Activated CD4-positive, alpha-beta T cell treated with anti-CD3 and anti-CD28 coated beads for 36 hours (primary cell): ENCODE data around the gene LTO1. TPM values are rescaled to one million over a fixed set of nuclear protein-coding genes. Genes with fewer than 3 reads are reported as not detected.
"Not testable (repeated sequence)": the region's sequence is repeated elsewhere in the genome, so short reads cannot be mapped to it uniquely, and the experiment has no call there.

Source experiments
- ATAC-seq: fragments of 200-7000 bp; cut with Tn5 transposase; one replicate; pipeline ENCODE4 v1.10.0; 2021; ENCODE audit warnings: mild to moderate bottlenecking, moderate library complexity
- CTCF ChIA-PET: fragments of 350-600 bp; sonication (Branson Sonifier 250); formaldehyde crosslinking; loops from one replicate; lab custom pipeline; 2021; ENCODE audit warnings: antibody characterized with exemption; lab: Charles Lee
- POLR2A ChIA-PET: fragments of 350-600 bp; sonication (Branson Sonifier 250); formaldehyde crosslinking; loops from one replicate; lab custom pipeline; 2021; ENCODE audit warnings: antibody characterized with exemption, inconsistent platforms; lab: Charles Lee
- DNase-seq: peaks from one replicate; pipeline ENCODE4 v3.0.0-alpha.2; 2020
- H3K27ac Mint-ChIP-seq: one replicate; pipeline ENCODE4 v1.8.0; 2021; ENCODE audit warnings: mixed read lengths
- H3K27me3 Mint-ChIP-seq: one replicate; pipeline ENCODE4 v1.8.0; 2021; ENCODE audit warnings: mixed read lengths
- H3K36me3 Mint-ChIP-seq: one replicate; pipeline ENCODE4 v1.8.0; 2021; ENCODE audit warnings: low read depth, mixed read lengths
- H3K4me1 Mint-ChIP-seq: one replicate; pipeline ENCODE4 v1.8.0; 2021; ENCODE audit warnings: mixed read lengths
- H3K4me3 Mint-ChIP-seq: one replicate; pipeline ENCODE4 v1.8.0; 2021; ENCODE audit warnings: mild to moderate bottlenecking, moderate library complexity, mixed read lengths
- H3K9me3 Mint-ChIP-seq: one replicate; pipeline ENCODE4 v1.8.0; 2021; ENCODE audit warnings: low read depth, mixed read lengths
- intact Hi-C, 2 experiments: fragments of 100-400 bp; cut with DNase I in 1 of 2; cut with micrococcal nuclease in 1 of 2; formaldehyde crosslinking; loops; one replicate each; pipeline versions ENCODE4 v1.14.2 to v1.15.1; 2022 to 2024; cut with DNase I, micrococcal nuclease
- total RNA-seq, 2 experiments: library from RNA; stranded (reverse); gene quantifications; one replicate each; pipeline ENCODE4 v1.2.3, GENCODE V29; 2021

The LTO1 gene
- total RNA-seq, 2 experiments from 2014 or later, result 16.8 to 17.8 TPM

GRCh38 chr11:69624293-69624692 is 50.9 kb downstream of the LTO1 start:
- H3K9me3 Mint-ChIP-seq, result no peaks in the 10 kb centered on the region
- H3K36me3 Mint-ChIP-seq, result no peaks in the 10 kb centered on the region
- no peak overlapping the region for H3K4me3 Mint-ChIP-seq
- H3K27ac Mint-ChIP-seq, result no peak overlapping the region
- ATAC-seq, result no peak
- no peak for DNase-seq
- intact Hi-C loops, result no loop called here
- CTCF ChIA-PET, result no interaction called here
- H3K4me1 Mint-ChIP-seq, result no peaks in the 10 kb centered on the region
- peaks cover 14% of the 10 kb centered on the region for H3K27me3 Mint-ChIP-seq
- POLR2A ChIA-PET, result no interaction called here

- H3K27ac Mint-ChIP-seq, intact Hi-C loops, ATAC-seq, POLR2A ChIA-PET, H3K4me3 Mint-ChIP-seq, CTCF ChIA-PET, H3K4me1 Mint-ChIP-seq, DNase-seq, H3K9me3 Mint-ChIP-seq, H3K36me3 Mint-ChIP-seq: not testable (repeated sequence)
- peaks cover 19% of the 10 kb centered on the region for H3K27me3 Mint-ChIP-seq
These were observed 53.0 kb downstream of the LTO1 start for GRCh38 chr11:69622097-69622681.

GRCh38 chr11:69620683-69621290 is 54.4 kb downstream of the LTO1 start:
- ChIA-PET POLR2A (no interaction called here), CTCF (no interaction called here)
- H3K27ac Mint-ChIP-seq, result no peak overlapping the region
- intact Hi-C loops, result no loop called here
- no peak overlapping the region for H3K4me3 Mint-ChIP-seq
- DNase-seq, result no peak
- peaks cover 16% of the 10 kb centered on the region for H3K27me3 Mint-ChIP-seq
- no peak for ATAC-seq
- H3K4me1 Mint-ChIP-seq, result no peaks in the 10 kb centered on the region
- H3K9me3 Mint-ChIP-seq, result no peaks in the 10 kb centered on the region
- no peaks in the 10 kb centered on the region for H3K36me3 Mint-ChIP-seq

GRCh38 chr11:69618237-69618636 is 56.9 kb downstream of the LTO1 start:
- POLR2A ChIA-PET, result no interaction called here
- H3K27me3 Mint-ChIP-seq, result peaks cover 13% of the 10 kb centered on the region
- no peak overlapping the region for H3K4me3 Mint-ChIP-seq
- intact Hi-C loops, result no loop called here
- H3K36me3 Mint-ChIP-seq, result no peaks in the 10 kb centered on the region
- H3K9me3 Mint-ChIP-seq, result no peaks in the 10 kb centered on the region
- ATAC-seq (no peak), DNase-seq (no peak)
- no peak overlapping the region for H3K27ac Mint-ChIP-seq
- no peaks in the 10 kb centered on the region for H3K4me1 Mint-ChIP-seq
- CTCF ChIA-PET, result interaction anchor here (0.8 kb wide), 1 partner anchor 9 kb away, joined by 3 read pairs; no protein-coding TSS in a partner anchor

GRCh38 chr11:69617682-69618081 is 57.5 kb downstream of the LTO1 start:
- no peak for DNase-seq
- intact Hi-C loops, result no loop called here
- ChIA-PET POLR2A (no interaction called here), CTCF (interaction anchor here (0.8 kb wide), 2 partner anchors 10 to 11 kb away, joined by 3 read pairs; no protein-coding TSS in a partner anchor)
- Mint-ChIP-seq H3K9me3 (no peaks in the 10 kb centered on the region), H3K4me1 (no peaks in the 10 kb centered on the region), H3K4me3 (no peak overlapping the region), H3K36me3 (no peaks in the 10 kb centered on the region), H3K27ac (no peak overlapping the region), H3K27me3 (peaks cover 13% of the 10 kb centered on the region)
- no peak for ATAC-seq

GRCh38 chr11:69617220-69617619 is 57.9 kb downstream of the LTO1 start:
- Mint-ChIP-seq H3K36me3 (no peaks in the 10 kb centered on the region), H3K4me3 (no peak overlapping the region), H3K27ac (no peak overlapping the region), H3K27me3 (peaks cover 13% of the 10 kb centered on the region), H3K9me3 (no peaks in the 10 kb centered on the region), H3K4me1 (no peaks in the 10 kb centered on the region)
- ChIA-PET CTCF (interaction anchor here (0.8 kb wide), 1 partner anchor 12 kb away, joined by 3 read pairs; no protein-coding TSS in a partner anchor), POLR2A (no interaction called here)
- ATAC-seq (no peak), DNase-seq (no peak)
- intact Hi-C loops, result no loop called here

Other genes starting within 250 kb of the LTO1 start
- not detected for gene LINC01488, start 193.7 kb downstream of the LTO1 start, total RNA-seq
- under 1 TPM; 0.50 to 0.77 TPM for gene CCND1, start 34.2 kb downstream of the LTO1 start, total RNA-seq
- gene FGF19, start 28.7 kb upstream of the LTO1 start, total RNA-seq, result under 1 TPM in 1 of 2 experiments, not detected in 1; 0.09 TPM
- gene FGF4, start 100.0 kb upstream of the LTO1 start, total RNA-seq, result not detected
- not detected for gene FGF3, start 144.1 kb upstream of the LTO1 start, total RNA-seq